HUDEP-2 (cell line): Measurements from ENCODE around the gene RAB4B.
"Not testable (repeated sequence)": the region's sequence is repeated elsewhere in the genome, so short reads cannot be mapped to it uniquely, and the experiment has no call there.

Experiments used
- DNase-seq, 76 experiments: peaks; one replicate each; lab custom pipeline; 2025; ENCODE audit not compliant: unreplicated experiment in 76 of 76; lab: John Stamatoyannopoulos, UW

Gene RAB4B

GRCh38 chr19:40801426-40802299, 23.6 kb downstream of the RAB4B start:
- peak in 23 of 76 experiments; percentile 11 to 60 (median 36) for DNase-seq

GRCh38 chr19:40802300-40803169, 24.5 kb downstream of the RAB4B start:
- DNase-seq, result peak in 44 of 76 experiments; percentile 18 to 61 (median 42)

GRCh38 chr19:40803170-40803856, 25.3 kb downstream of the RAB4B start:
- DNase-seq, result peak in 5 of 76 experiments; percentile 25 to 63 (median 43)

- peak in 55 of 76 experiments; percentile 16 to 77 (median 53) for DNase-seq
Observed at GRCh38 chr19:40803857-40804782, 26.1 kb downstream of the RAB4B start.

- peak in 10 of 76 experiments; percentile 9 to 40 (median 23) for DNase-seq
Observed at GRCh38 chr19:40804783-40805242, 26.8 kb downstream of the RAB4B start.

- DNase-seq, result peak in 22 of 76 experiments; percentile 17 to 58 (median 30)
Observed at GRCh38 chr19:40805258-40805868, 27.3 kb downstream of the RAB4B start.

- peak in 63 of 76 experiments; percentile 23 to 83 (median 60) for DNase-seq
Observed at GRCh38 chr19:40806423-40807146, 28.5 kb downstream of the RAB4B start.

GRCh38 chr19:40807147-40808020, 29.3 kb downstream of the RAB4B start:
- peak in 8 of 76 experiments; percentile 9 to 30 (median 14) for DNase-seq

GRCh38 chr19:40808021-40808325, 29.9 kb downstream of the RAB4B start:
- no peak for DNase-seq

GRCh38 chr19:40808497-40808896, 30.4 kb downstream of the RAB4B start:
- no peak for DNase-seq

GRCh38 chr19:40809358-40810086, 31.5 kb downstream of the RAB4B start:
- no peak for DNase-seq

- no peak for DNase-seq
Observed at GRCh38 chr19:40810160-40810559, 32.1 kb downstream of the RAB4B start.

- peak in 71 of 76 experiments; percentile 26 to 96 (median 67) for DNase-seq
Observed at GRCh38 chr19:40810649-40811408, 32.8 kb downstream of the RAB4B start.

- DNase-seq, result peak in 3 of 76 experiments; percentile 17 to 23 (median 18)
Observed at GRCh38 chr19:40811478-40812341, 33.7 kb downstream of the RAB4B start.

- not testable (repeated sequence) for DNase-seq
Observed at GRCh38 chr19:40812571-40812970, 34.5 kb downstream of the RAB4B start.
